ENCODE measurements around the gene TXNDC17.
"Not testable (repeated sequence)": the region's sequence is repeated elsewhere in the genome, so short reads cannot be mapped to it uniquely, and the experiment has no call there.

Gene TXNDC17

GRCh38 chr17:6684460-6684783 lies 43.6 kb downstream of the TXNDC17 start:
- no peak for DNase-seq (ENCODE audit: low read depth)

GRCh38 chr17:6684881-6685767 lies 44.3 kb downstream of the TXNDC17 start:
- DNase-seq (ENCODE audit: low read depth), result no peak

- no peak for DNase-seq (ENCODE audit: low read depth)
These were observed 45.2 kb downstream of the TXNDC17 start for GRCh38 chr17:6686026-6686425.

GRCh38 chr17:6688944-6689343 lies 48.1 kb downstream of the TXNDC17 start:
- no peak for DNase-seq (ENCODE audit: low read depth)

GRCh38 chr17:6690641-6691040 lies 49.8 kb downstream of the TXNDC17 start:
- no peak for DNase-seq (ENCODE audit: low read depth)

GRCh38 chr17:6691546-6691945 lies 50.7 kb downstream of the TXNDC17 start:
- no peak for DNase-seq (ENCODE audit: low read depth)

GRCh38 chr17:6691958-6692357 lies 51.1 kb downstream of the TXNDC17 start:
- DNase-seq (ENCODE audit: low read depth), result not testable (repeated sequence)
